PFSK-1 (cell line): Measurements from ENCODE around the gene DOCK10.

Experiments
- POLR2AphosphoS5 ChIP-seq: IDR thresholded peaks from 2 replicates; pipeline ENCODE4 v1.6.1; 2012; ENCODE audit warnings: low read depth, mild to moderate bottlenecking, control low read depth, low read length, moderate library complexity
- REST ChIP-seq, 2 experiments: IDR thresholded peaks; 2 replicates each; pipeline versions ENCODE4 v1.6.1 to v1.8.0; 2011 to 2012; ENCODE audit warnings: low read depth in 2 of 2, low read length in 2 of 2, control low read depth in 1 of 2, inconsistent platforms in 1 of 2, mild to moderate bottlenecking in 1 of 2, moderate library complexity in 1 of 2; ENCODE audit not compliant: insufficient read depth in 1 of 2
- SIN3A ChIP-seq: IDR thresholded peaks from 2 replicates; pipeline ENCODE4 v1.6.1; 2012; ENCODE audit warnings: mild to moderate bottlenecking, low read length, moderate library complexity, borderline replicate concordance; ENCODE audit not compliant: insufficient read depth
- TAF1 ChIP-seq: IDR thresholded peaks from 2 replicates; pipeline ENCODE4 v1.6.1; 2012; ENCODE audit warnings: low read length, control low read depth, borderline replicate concordance; ENCODE audit not compliant: insufficient read depth

GRCh38 chr2:224793946-224794345 is 248.3 kb downstream of the DOCK10 start:
- TF ChIP-seq TAF1 (no peak), POLR2AphosphoS5 (no peak), SIN3A (no peak), REST (IDR thresholded peaks at IDR 0.05; ENCODE audit: insufficient read depth in 1 of 2, low read depth in 2 of 2, low read length in 2 of 2) (no peak)
